C4-2B (cell line): ENCODE data around the gene CR1L.

Experiments used
- H3K27ac ChIP-seq: fragments of 450-650 bp; 2 replicates; pipeline ENCODE4 v1.5.1; 2017
- CTCF ChIP-seq: fragments of 450-650 bp; conservative IDR thresholded peaks from 2 replicates; pipeline ENCODE4 v1.5.1; 2017; ENCODE audit warnings: mild to moderate bottlenecking
- ZFX ChIP-seq: fragments of 450-650 bp; IDR thresholded peaks from 2 replicates; pipeline ENCODE4 v1.6.1; 2017

The CR1L gene

GRCh38 chr1:207748737-207749528 lies 104.0 kb downstream of the CR1L start:
- TF ChIP-seq ZFX (no peak), CTCF (no peak)
- H3K27ac ChIP-seq: no peak overlapping the region

- H3K27ac ChIP-seq: peak overlapping the region; percentile 89
Observed at GRCh38 chr1:207750631-207751305, 105.8 kb downstream of the CR1L start.

GRCh38 chr1:207751463-207751789 lies 106.5 kb downstream of the CR1L start:
- TF ChIP-seq ZFX: peak; percentile 42
- peak overlapping the region; percentile 89 for H3K27ac ChIP-seq

More at GRCh38 chr1:207750631-207751305, 105.8 kb downstream of the CR1L start:
- no peak for TF ChIP-seq CTCF

DNA sequence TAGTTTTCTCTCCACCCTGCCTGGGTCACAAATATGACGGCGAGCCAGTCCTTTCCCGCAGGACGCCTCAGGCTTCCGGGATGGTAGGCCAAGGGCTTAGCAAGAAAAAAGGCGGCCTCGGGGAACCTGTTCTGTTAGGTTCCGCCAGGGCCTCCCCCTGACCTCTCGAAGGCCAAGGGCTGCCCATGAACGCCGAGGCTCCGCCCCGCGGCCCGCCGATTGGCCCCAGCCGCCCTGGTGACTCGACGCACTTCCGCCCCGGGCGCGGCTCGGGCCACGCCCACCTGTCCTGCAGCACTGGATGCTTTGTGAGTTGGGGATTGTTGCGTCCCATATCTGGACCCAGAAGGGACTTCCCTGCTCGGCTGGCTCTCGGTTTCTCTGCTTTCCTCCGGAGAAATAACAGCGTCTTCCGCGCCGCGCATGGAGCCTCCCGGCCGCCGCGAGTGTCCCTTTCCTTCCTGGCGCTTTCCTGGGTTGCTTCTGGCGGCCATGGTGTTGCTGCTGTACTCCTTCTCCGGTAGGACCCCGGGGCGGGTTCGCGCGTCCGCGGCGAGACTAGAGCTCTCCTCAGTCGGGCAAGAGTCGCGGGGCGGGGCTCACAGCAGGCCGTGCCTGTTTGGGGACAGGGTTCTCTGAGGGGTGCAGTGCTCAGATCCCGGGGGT lies 107.0 kb downstream of the CR1L start, which contains the start of gene CD46:
Gene CD46, plus strand, starts transcription at position 265 of the 666 bp plus-strand sequence. Its CDS starts 159 bp downstream, at position 424.
- TF ChIP-seq CTCF (no peak), ZFX (no peak)
- H3K27ac ChIP-seq: peak within 1 kb of the TSS; percentile 89

- H3K27ac ChIP-seq: peak overlapping the region; percentile 89
- TF ChIP-seq CTCF (no peak), ZFX (no peak)
Observed at GRCh38 chr1:207752456-207752998, 107.6 kb downstream of the CR1L start.

DNA sequence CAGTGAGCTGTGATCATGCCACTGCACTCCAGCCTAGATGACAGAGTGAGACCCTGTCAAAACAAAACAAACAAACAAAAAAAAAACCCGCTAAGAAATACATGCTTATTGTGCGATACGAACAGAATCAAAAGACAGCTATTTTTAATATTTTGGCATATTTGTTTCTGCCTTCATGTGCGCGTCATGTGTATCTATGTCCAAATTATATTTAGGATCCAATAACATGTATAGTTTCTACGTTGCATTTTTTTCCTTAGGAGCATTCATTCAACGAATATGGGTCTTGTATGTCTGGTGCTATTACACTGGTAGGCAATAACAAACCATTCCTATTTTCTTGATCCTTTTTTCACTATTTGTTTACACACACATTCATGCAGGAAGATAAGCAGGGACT lies 108.7 kb downstream of the CR1L start:
- peak overlapping the region; percentile 89 for H3K27ac ChIP-seq
- no peak for TF ChIP-seq CTCF

GRCh38 chr1:207754011-207754410 lies 109.1 kb downstream of the CR1L start:
- H3K27ac ChIP-seq: peak overlapping the region; percentile 32; the same call in 1 of the 2 replicates
- TF ChIP-seq ZFX (no peak), CTCF (no peak)
